ENCODE results near the gene ELSPBP1.
"Not testable (repeated sequence)": the region's sequence is repeated elsewhere in the genome, so short reads cannot be mapped to it uniquely, and the experiment has no call there.

ELSPBP1 gene

GRCh38 chr19:48070177-48070769, 75.8 kb downstream of the ELSPBP1 start:
- not testable (repeated sequence) for H3K9ac ChIP-seq (ENCODE audit: low read depth, low read length); H3K4me3 ChIP-seq (ENCODE audit: low read length); H3K36me3 ChIP-seq (ENCODE audit: insufficient read depth, low read length); H3K27me3 ChIP-seq (ENCODE audit: insufficient read depth, low read length); H3K4me1 ChIP-seq (ENCODE audit: insufficient read depth, low read length); H3K9me3 ChIP-seq (ENCODE audit: insufficient read depth, low read depth, low read length); H3K27ac ChIP-seq (ENCODE audit: low read depth, low read length)
- WGBS = 86% methylated on average over 3 of the region's 3 CpGs
